Loucy (cell line): ENCODE results near the gene KRTAP25-1.

Experiments
- CTCF ChIP-seq: fragments of 200-600 bp; sonication (generic); conservative IDR thresholded peaks from 2 replicates; pipeline ENCODE4 v1.5.1; 2014; ENCODE audit warnings: mild to moderate bottlenecking, antibody characterized with exemption, low read length
- EZH2phosphoT487 ChIP-seq: fragments of 200-600 bp; IDR thresholded peaks from 2 replicates; pipeline ENCODE4 v1.6.1; 2018; ENCODE audit warnings: antibody characterized with exemption, mild to moderate bottlenecking, moderate library complexity, borderline replicate concordance

DNA sequence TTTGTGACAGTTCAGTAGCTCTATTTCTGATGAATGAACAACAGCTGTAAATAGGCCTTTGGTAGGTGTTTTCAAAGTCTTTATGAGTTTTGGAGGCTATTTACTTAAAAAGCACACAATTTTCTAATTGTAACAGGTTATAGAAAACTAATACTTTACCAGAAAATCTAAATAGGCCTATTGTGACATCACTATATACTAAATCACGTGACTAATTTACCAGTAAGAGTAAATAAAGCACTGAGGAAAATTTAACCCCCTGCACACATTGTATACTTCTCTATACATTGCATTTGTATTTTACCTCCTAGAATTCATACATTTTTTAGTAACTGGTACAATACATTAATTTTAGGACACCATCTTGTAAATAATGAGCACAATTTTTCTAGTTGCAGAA, 15.8 kb upstream of the KRTAP25-1 start:
- TF ChIP-seq CTCF (no peak), EZH2phosphoT487 (no peak)
